Dendritic cell treated with granulocyte-macrophage colony-stimulating factor and Interleukin-4, amounts not matched to agents 40 ng/mL and 50 ng/mL, for 4 days (primary cell): ENCODE measurements around the gene KCNQ4.

Source experiments
- H3K27ac Mint-ChIP-seq: one replicate; pipeline ENCODE4 v1.8.0; 2022; ENCODE audit warnings: mild to moderate bottlenecking, mixed read lengths
- H3K27me3 Mint-ChIP-seq: one replicate; pipeline ENCODE4 v1.8.0; 2022; ENCODE audit warnings: mild to moderate bottlenecking, mixed read lengths
- H3K36me3 Mint-ChIP-seq: one replicate; pipeline ENCODE4 v1.8.0; 2022; ENCODE audit warnings: low read depth, mixed read lengths
- H3K4me1 Mint-ChIP-seq: one replicate; pipeline ENCODE4 v1.8.0; 2022; ENCODE audit warnings: low read depth, mixed read lengths
- H3K4me3 Mint-ChIP-seq: one replicate; pipeline ENCODE4 v1.8.0; 2022; ENCODE audit warnings: mild to moderate bottlenecking, moderate library complexity, mixed read lengths
- H3K9me3 Mint-ChIP-seq: one replicate; pipeline ENCODE4 v1.8.0; 2022; ENCODE audit warnings: mixed read lengths
- intact Hi-C: fragments of 100-400 bp; cut with micrococcal nuclease; formaldehyde crosslinking; loops from one replicate; pipeline ENCODE4 v1.15.0; 2022

KCNQ4 gene

DNA sequence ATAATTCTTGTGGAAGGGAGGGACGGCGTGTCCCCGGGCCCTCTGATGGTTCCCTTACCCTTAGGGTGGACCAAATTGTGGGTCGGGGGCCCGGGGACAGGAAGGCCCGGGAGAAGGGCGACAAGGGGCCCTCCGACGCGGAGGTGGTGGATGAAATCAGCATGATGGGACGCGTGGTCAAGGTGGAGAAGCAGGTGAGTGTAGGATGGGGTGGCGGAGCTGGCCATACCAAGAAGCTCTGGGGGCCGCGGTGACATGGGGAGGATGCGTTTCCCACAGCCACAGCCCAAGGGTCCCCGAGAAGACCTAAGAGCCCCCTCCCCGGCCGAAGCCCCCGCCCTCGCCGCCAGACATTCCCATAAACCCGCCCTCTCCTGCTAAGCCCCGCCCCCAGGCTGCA lies 54.0 kb downstream of the KCNQ4 start:
- peaks cover 5% of the 10 kb centered on the region for H3K9me3 Mint-ChIP-seq
- H3K4me3 Mint-ChIP-seq = no peak overlapping the region
- H3K27ac Mint-ChIP-seq = no peak overlapping the region
- no peaks in the 10 kb centered on the region for H3K4me1 Mint-ChIP-seq
- H3K36me3 Mint-ChIP-seq = no peaks in the 10 kb centered on the region
- intact Hi-C loops = no loop called here
- H3K27me3 Mint-ChIP-seq = peaks cover 32% of the 10 kb centered on the region

- Mint-ChIP-seq H3K27me3 (peaks cover 32% of the 10 kb centered on the region), H3K4me1 (no peaks in the 10 kb centered on the region), H3K36me3 (no peaks in the 10 kb centered on the region), H3K9me3 (peaks cover 8% of the 10 kb centered on the region), H3K4me3 (no peak overlapping the region), H3K27ac (no peak overlapping the region)
- intact Hi-C loops = no loop called here
Measured at GRCh38 chr1:40838045-40838979, 54.7 kb downstream of the KCNQ4 start.

DNA sequence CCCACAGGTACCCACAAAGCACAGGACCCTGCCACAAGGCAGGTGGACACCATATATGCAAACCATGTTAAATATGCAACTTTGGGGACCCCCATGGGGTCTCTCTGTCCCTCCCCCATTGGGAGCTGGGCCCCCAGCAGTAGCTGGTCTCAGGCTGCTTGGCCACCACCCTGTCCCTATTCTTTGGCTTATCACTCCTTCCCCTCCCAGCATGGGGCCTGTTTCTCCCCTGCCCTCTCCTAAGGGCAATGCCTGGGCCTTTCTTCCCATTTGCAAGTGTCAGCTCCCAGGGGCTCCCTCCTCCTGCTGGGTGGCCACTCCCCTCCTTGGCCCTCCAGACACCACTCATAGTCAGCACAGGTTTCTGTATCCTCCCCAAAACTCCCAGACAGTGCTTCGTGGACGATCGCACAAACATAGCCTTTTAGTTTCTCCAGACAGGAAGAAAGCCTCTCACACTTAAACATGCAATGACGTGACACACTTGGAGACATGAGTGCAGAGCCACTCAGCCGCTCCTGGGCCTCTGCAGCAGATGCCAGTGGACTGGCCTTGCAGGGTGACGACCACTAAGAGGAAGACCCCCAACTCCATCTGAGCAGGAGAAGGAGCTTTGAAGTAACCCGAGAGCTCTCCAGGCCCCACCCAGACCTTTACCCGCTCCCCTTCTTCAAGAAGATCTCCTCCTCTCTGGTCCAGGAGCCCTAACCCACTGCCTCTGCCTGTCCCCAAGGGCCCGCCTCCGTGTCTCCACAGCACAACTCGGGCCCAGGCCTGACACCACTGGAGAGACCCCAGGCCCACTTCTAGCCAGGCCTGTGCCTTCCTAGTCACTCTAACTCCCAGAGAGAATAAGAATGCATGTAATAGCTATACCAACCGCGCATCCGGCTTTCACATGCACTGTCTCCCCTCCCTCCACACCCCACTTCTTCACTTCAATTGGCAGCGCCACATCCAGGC lies 55.7 kb downstream of the KCNQ4 start:
- H3K27ac Mint-ChIP-seq = no peak overlapping the region
- H3K9me3 Mint-ChIP-seq = peaks cover 8% of the 10 kb centered on the region
- no peaks in the 10 kb centered on the region for H3K4me1 Mint-ChIP-seq
- intact Hi-C loops = no loop called here
- H3K36me3 Mint-ChIP-seq = no peaks in the 10 kb centered on the region
- peaks cover 34% of the 10 kb centered on the region for H3K27me3 Mint-ChIP-seq
- no peak overlapping the region for H3K4me3 Mint-ChIP-seq

DNA sequence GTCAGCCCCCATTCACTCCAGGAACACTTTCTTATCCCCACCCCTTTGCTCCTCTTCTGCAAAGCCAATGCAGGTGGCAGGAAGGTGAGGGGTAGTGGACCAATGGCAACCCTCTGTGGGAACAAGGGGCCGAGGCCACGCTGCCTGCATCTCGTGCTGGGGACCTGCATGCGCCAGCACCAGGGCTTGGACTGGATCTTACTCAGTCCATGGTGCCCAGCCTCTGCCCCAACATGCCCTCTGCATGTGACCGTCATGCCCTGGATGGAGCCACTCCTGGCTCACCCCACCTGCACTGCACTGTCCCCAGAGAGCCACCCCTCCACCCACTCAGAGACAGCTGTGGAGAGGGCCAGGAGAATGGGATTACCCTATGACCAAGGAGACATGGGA lies 56.4 kb downstream of the KCNQ4 start:
- H3K4me3 Mint-ChIP-seq = no peak overlapping the region
- peaks cover 8% of the 10 kb centered on the region for H3K9me3 Mint-ChIP-seq
- intact Hi-C loops = no loop called here
- H3K27ac Mint-ChIP-seq = no peak overlapping the region
- H3K4me1 Mint-ChIP-seq = peaks cover 4% of the 10 kb centered on the region
- H3K36me3 Mint-ChIP-seq = no peaks in the 10 kb centered on the region
- peaks cover 34% of the 10 kb centered on the region for H3K27me3 Mint-ChIP-seq

GRCh38 chr1:40840526-40841323 lies 57.1 kb downstream of the KCNQ4 start:
- intact Hi-C loops = no loop called here
- H3K4me1 Mint-ChIP-seq = peaks cover 10% of the 10 kb centered on the region
- H3K27me3 Mint-ChIP-seq = peaks cover 34% of the 10 kb centered on the region
- H3K4me3 Mint-ChIP-seq = no peak overlapping the region
- H3K27ac Mint-ChIP-seq = no peak overlapping the region
- no peaks in the 10 kb centered on the region for H3K36me3 Mint-ChIP-seq
- H3K9me3 Mint-ChIP-seq = peaks cover 8% of the 10 kb centered on the region

GRCh38 chr1:40841602-40842001 lies 58.0 kb downstream of the KCNQ4 start:
- Mint-ChIP-seq H3K36me3 (no peaks in the 10 kb centered on the region), H3K9me3 (peaks cover 8% of the 10 kb centered on the region), H3K27ac (no peak overlapping the region), H3K27me3 (peaks cover 34% of the 10 kb centered on the region), H3K4me3 (no peak overlapping the region), H3K4me1 (peaks cover 10% of the 10 kb centered on the region)
- intact Hi-C loops = no loop called here

- Mint-ChIP-seq H3K36me3 (no peaks in the 10 kb centered on the region), H3K27ac (no peak overlapping the region), H3K9me3 (peaks cover 8% of the 10 kb centered on the region), H3K4me3 (no peak overlapping the region), H3K4me1 (peaks cover 10% of the 10 kb centered on the region), H3K27me3 (peaks cover 34% of the 10 kb centered on the region)
- intact Hi-C loops = no loop called here
Measured at GRCh38 chr1:40842207-40842606, 58.6 kb downstream of the KCNQ4 start.

- peaks cover 8% of the 10 kb centered on the region for H3K9me3 Mint-ChIP-seq
- intact Hi-C loops = no loop called here
- peaks cover 10% of the 10 kb centered on the region for H3K4me1 Mint-ChIP-seq
- no peak overlapping the region for H3K4me3 Mint-ChIP-seq
- H3K27ac Mint-ChIP-seq = no peak overlapping the region
- H3K36me3 Mint-ChIP-seq = no peaks in the 10 kb centered on the region
- H3K27me3 Mint-ChIP-seq = peaks cover 35% of the 10 kb centered on the region
Measured at GRCh38 chr1:40842691-40843090, 59.1 kb downstream of the KCNQ4 start.

DNA sequence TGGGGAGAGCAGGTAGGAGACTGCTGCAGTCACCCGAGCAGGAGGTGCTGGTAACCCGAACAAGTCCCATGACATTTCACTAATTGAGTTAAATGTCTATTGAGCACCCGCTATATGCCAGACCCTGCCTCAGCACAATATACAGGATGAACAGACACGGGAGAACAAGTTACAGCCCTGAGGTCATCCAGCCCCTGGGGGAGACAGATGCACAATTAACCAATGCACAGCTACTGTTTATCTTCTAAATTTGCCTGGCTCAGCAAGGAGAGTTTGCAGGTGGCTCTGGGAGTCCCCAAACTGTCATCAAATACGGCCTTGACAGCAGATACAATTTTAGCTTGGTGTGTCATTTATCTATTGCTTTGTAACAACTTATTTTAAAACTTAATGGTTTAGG lies 60.5 kb downstream of the KCNQ4 start:
- no peak overlapping the region for H3K4me3 Mint-ChIP-seq
- intact Hi-C loops = no loop called here
- no peaks in the 10 kb centered on the region for H3K36me3 Mint-ChIP-seq
- peaks cover 33% of the 10 kb centered on the region for H3K27me3 Mint-ChIP-seq
- no peak overlapping the region for H3K27ac Mint-ChIP-seq
- H3K4me1 Mint-ChIP-seq = peaks cover 10% of the 10 kb centered on the region
- peaks cover 8% of the 10 kb centered on the region for H3K9me3 Mint-ChIP-seq

GRCh38 chr1:40844887-40845878 lies 61.6 kb downstream of the KCNQ4 start:
- H3K9me3 Mint-ChIP-seq = peaks cover 8% of the 10 kb centered on the region
- H3K27ac Mint-ChIP-seq = no peak overlapping the region
- peaks cover 15% of the 10 kb centered on the region for H3K4me1 Mint-ChIP-seq
- intact Hi-C loops = loop anchor here (5.0 kb wide), 1 partner anchor 253 kb away; no protein-coding TSS in a partner anchor
- no peak overlapping the region for H3K4me3 Mint-ChIP-seq
- peaks cover 27% of the 10 kb centered on the region for H3K27me3 Mint-ChIP-seq
- no peaks in the 10 kb centered on the region for H3K36me3 Mint-ChIP-seq

GRCh38 chr1:40845895-40846294 lies 62.3 kb downstream of the KCNQ4 start:
- Mint-ChIP-seq H3K36me3 (no peaks in the 10 kb centered on the region), H3K27me3 (peaks cover 21% of the 10 kb centered on the region), H3K27ac (no peak overlapping the region), H3K4me1 (peaks cover 19% of the 10 kb centered on the region), H3K4me3 (no peak overlapping the region), H3K9me3 (peaks cover 8% of the 10 kb centered on the region)
- intact Hi-C loops = loop anchor here (5.0 kb wide), 1 partner anchor 254 kb away; no protein-coding TSS in a partner anchor

GRCh38 chr1:40847023-40847745 lies 63.6 kb downstream of the KCNQ4 start:
- no peak overlapping the region for H3K27ac Mint-ChIP-seq
- intact Hi-C loops = loop anchor here (5.0 kb wide), 1 partner anchor 255 kb away; no protein-coding TSS in a partner anchor
- H3K27me3 Mint-ChIP-seq = peaks cover 14% of the 10 kb centered on the region
- no peaks in the 10 kb centered on the region for H3K36me3 Mint-ChIP-seq
- no peak overlapping the region for H3K4me3 Mint-ChIP-seq
- peaks cover 23% of the 10 kb centered on the region for H3K4me1 Mint-ChIP-seq
- H3K9me3 Mint-ChIP-seq = peaks cover 8% of the 10 kb centered on the region
